ENCODE measurements around the gene PLB1. TPM values are rescaled to one million over a fixed set of nuclear protein-coding genes. Genes with fewer than 3 reads are reported as not detected.
"Not testable (repeated sequence)": the region's sequence is repeated elsewhere in the genome, so short reads cannot be mapped to it uniquely, and the experiment has no call there.

PLB1 gene
- total RNA-seq, 1 donor from 2014 or later: 2.1 TPM

- DNase-seq (ENCODE audit: low read depth): no peak
These were observed 149.7 kb downstream of the PLB1 start for GRCh38 chr2:28645553-28645952.

GRCh38 chr2:28647682-28648081, 151.8 kb downstream of the PLB1 start:
- no peak for DNase-seq (ENCODE audit: low read depth)

GRCh38 chr2:28648147-28648546, 152.3 kb downstream of the PLB1 start:
- DNase-seq (ENCODE audit: low read depth): no peak

- peak; percentile 22 for DNase-seq (ENCODE audit: low read depth)
These were observed 153.0 kb downstream of the PLB1 start for GRCh38 chr2:28648671-28649395.

GRCh38 chr2:28649481-28650265, 153.8 kb downstream of the PLB1 start:
- peak; percentile 57 for DNase-seq (ENCODE audit: low read depth)

GRCh38 chr2:28650266-28650584, 154.4 kb downstream of the PLB1 start:
- DNase-seq (ENCODE audit: low read depth): no peak

- peak; percentile 90 for DNase-seq (ENCODE audit: low read depth)
These were observed 156.4 kb downstream of the PLB1 start for GRCh38 chr2:28652217-28652616.

- peak; percentile 82 for DNase-seq (ENCODE audit: low read depth)
These were observed 158.2 kb downstream of the PLB1 start for GRCh38 chr2:28653892-28654662.

GRCh38 chr2:28654663-28655320, 158.9 kb downstream of the PLB1 start:
- peak; percentile 50 for DNase-seq (ENCODE audit: low read depth)

GRCh38 chr2:28656937-28657615, 161.2 kb downstream of the PLB1 start:
- DNase-seq (ENCODE audit: low read depth): peak; percentile 82

GRCh38 chr2:28658369-28658768, 162.5 kb downstream of the PLB1 start:
- peak; percentile 63 for DNase-seq (ENCODE audit: low read depth)

- no peak for DNase-seq (ENCODE audit: low read depth)
These were observed 163.3 kb downstream of the PLB1 start for GRCh38 chr2:28659127-28659526.

GRCh38 chr2:28661589-28662001, 165.7 kb downstream of the PLB1 start:
- peak; percentile 91 for DNase-seq (ENCODE audit: low read depth)

- peak; percentile 28 for DNase-seq (ENCODE audit: low read depth)
These were observed 166.2 kb downstream of the PLB1 start for GRCh38 chr2:28662044-28662443.

- DNase-seq (ENCODE audit: low read depth): peak; percentile 97
These were observed 166.8 kb downstream of the PLB1 start for GRCh38 chr2:28662468-28663181.

- peak; percentile 86 for DNase-seq (ENCODE audit: low read depth)
These were observed 167.5 kb downstream of the PLB1 start for GRCh38 chr2:28663359-28663758.

GRCh38 chr2:28664120-28664842, 168.4 kb downstream of the PLB1 start:
- DNase-seq (ENCODE audit: low read depth): no peak

- no peak for DNase-seq (ENCODE audit: low read depth)
These were observed 169.3 kb downstream of the PLB1 start for GRCh38 chr2:28665041-28665704.

GRCh38 chr2:28665811-28666377, 170.0 kb downstream of the PLB1 start:
- not testable (repeated sequence) for DNase-seq (ENCODE audit: low read depth)

All from renal cortical epithelial cell (primary cell).